PFSK-1 (cell line): Measurements from ENCODE around the gene SLC22A14.

Source experiments
- FOXP2 ChIP-seq: optimal IDR thresholded peaks from 2 replicates; pipeline ENCODE3; 2011; ENCODE audit warnings: borderline replicate concordance, control low read depth, inconsistent platforms; ENCODE audit not compliant: insufficient read depth; ENCODE audit errors: extremely low read length, extremely low read depth
- POLR2AphosphoS5 ChIP-seq: IDR thresholded peaks from 2 replicates; pipeline ENCODE4 v1.6.1; 2012; ENCODE audit warnings: low read depth, mild to moderate bottlenecking, control low read depth, low read length, moderate library complexity
- REST ChIP-seq, 2 experiments: IDR thresholded peaks; 2 replicates each; pipeline versions ENCODE4 v1.6.1 to v1.8.0; 2011 to 2012; ENCODE audit warnings: low read depth in 2 of 2, low read length in 2 of 2, control low read depth in 1 of 2, inconsistent platforms in 1 of 2, mild to moderate bottlenecking in 1 of 2, moderate library complexity in 1 of 2; ENCODE audit not compliant: insufficient read depth in 1 of 2
- SIN3A ChIP-seq: IDR thresholded peaks from 2 replicates; pipeline ENCODE4 v1.6.1; 2012; ENCODE audit warnings: mild to moderate bottlenecking, low read length, moderate library complexity, borderline replicate concordance; ENCODE audit not compliant: insufficient read depth
- TAF1 ChIP-seq: IDR thresholded peaks from 2 replicates; pipeline ENCODE4 v1.6.1; 2012; ENCODE audit warnings: low read length, control low read depth, borderline replicate concordance; ENCODE audit not compliant: insufficient read depth

Gene SLC22A14

GRCh38 chr3:38278841-38279240, 3.3 kb upstream of the SLC22A14 start:
- TF ChIP-seq REST (IDR thresholded peaks at IDR 0.05; ENCODE audit: insufficient read depth in 1 of 2, low read depth in 2 of 2, low read length in 2 of 2) (no peak), FOXP2 (no peak), POLR2AphosphoS5 (no peak), TAF1 (no peak), SIN3A (no peak)

- TF ChIP-seq FOXP2 (no peak), TAF1 (no peak), POLR2AphosphoS5 (no peak), REST (IDR thresholded peaks at IDR 0.05; ENCODE audit: insufficient read depth in 1 of 2, low read depth in 2 of 2, low read length in 2 of 2) (no peak), SIN3A (no peak)
Observed at GRCh38 chr3:38283810-38284755, 2.0 kb downstream of the SLC22A14 start.

GRCh38 chr3:38284756-38285150, 2.7 kb downstream of the SLC22A14 start:
- TF ChIP-seq REST (IDR thresholded peaks at IDR 0.05; ENCODE audit: insufficient read depth in 1 of 2, low read depth in 2 of 2, low read length in 2 of 2) (no peak), FOXP2 (no peak), TAF1 (no peak), SIN3A (no peak), POLR2AphosphoS5 (no peak)

GRCh38 chr3:38297537-38297936, 15.4 kb downstream of the SLC22A14 start:
- TF ChIP-seq TAF1 = no peak
- TF ChIP-seq REST (IDR thresholded peaks at IDR 0.05; ENCODE audit: insufficient read depth in 1 of 2, low read depth in 2 of 2, low read length in 2 of 2) = no peak
- TF ChIP-seq POLR2AphosphoS5 = no peak
- TF ChIP-seq SIN3A = no peak
- TF ChIP-seq FOXP2 = no peak
